ENCODE measurements around the gene NOL6.

NOL6 gene

GRCh38 chr9:33419708-33420303 lies 53.9 kb downstream of the NOL6 start:
- Histone ChIP-seq H3K9ac (ENCODE audit: low read length) (no peak overlapping the region), H3K36me3 (ENCODE audit: low read length) (no peaks in the 10 kb centered on the region), H3K4me3 (ENCODE audit: insufficient read depth, low read length, poor library complexity, severe bottlenecking) (no peak overlapping the region), H3K9me2 (replicated peaks; ENCODE audit: insufficient read depth, low read length) (no peaks in the 10 kb centered on the region), H4K20me1 (ENCODE audit: low read depth, low read length) (no peaks in the 10 kb centered on the region), H2AFZ (ENCODE audit: low read depth, low read length, severe bottlenecking) (no peak overlapping the region), H3K79me2 (ENCODE audit: insufficient read depth, low read length) (no peaks in the 10 kb centered on the region), H3K4me2 (ENCODE audit: low read depth, low read length, poor library complexity, severe bottlenecking) (no peak overlapping the region), H3K27ac (ENCODE audit: low read depth, low read length) (no peak overlapping the region), H3K27me3 (ENCODE audit: low read length) (no peaks in the 10 kb centered on the region), H3K9me3 (ENCODE audit: insufficient read depth, low read length) (no peaks in the 10 kb centered on the region), H3F3A (ENCODE audit: insufficient read depth) (no peaks in the 10 kb centered on the region)
- no peak for TF ChIP-seq CTCF (IDR thresholded peaks at IDR 0.05; ENCODE audit: insufficient read depth, low read length, poor library complexity, severe bottlenecking)
- no peak for TF ChIP-seq EZH2phosphoT487 (conservative IDR thresholded peaks at IDR 0.05; ENCODE audit: low read length)

GRCh38 chr9:33418090-33418489 lies 55.6 kb downstream of the NOL6 start:
- no peaks in the 10 kb centered on the region for H3K79me2 ChIP-seq (ENCODE audit: insufficient read depth, low read length)
- no peak overlapping the region for H3K4me2 ChIP-seq (ENCODE audit: low read depth, low read length, poor library complexity, severe bottlenecking)
- H3K27ac ChIP-seq (ENCODE audit: low read depth, low read length) = no peak overlapping the region
- H3K9me3 ChIP-seq (ENCODE audit: insufficient read depth, low read length) = no peaks in the 10 kb centered on the region
- no peaks in the 10 kb centered on the region for H3F3A ChIP-seq (ENCODE audit: insufficient read depth)
- H3K27me3 ChIP-seq (ENCODE audit: low read length) = no peaks in the 10 kb centered on the region
- H3K9me2 ChIP-seq (replicated peaks; ENCODE audit: insufficient read depth, low read length) = no peaks in the 10 kb centered on the region
- no peak for TF ChIP-seq EZH2phosphoT487 (conservative IDR thresholded peaks at IDR 0.05; ENCODE audit: low read length)
- H3K9ac ChIP-seq (ENCODE audit: low read length) = no peak overlapping the region
- H3K4me3 ChIP-seq (ENCODE audit: insufficient read depth, low read length, poor library complexity, severe bottlenecking) = no peak overlapping the region
- H2AFZ ChIP-seq (ENCODE audit: low read depth, low read length, severe bottlenecking) = no peak overlapping the region
- no peaks in the 10 kb centered on the region for H4K20me1 ChIP-seq (ENCODE audit: low read depth, low read length)
- no peaks in the 10 kb centered on the region for H3K36me3 ChIP-seq (ENCODE audit: low read length)

GRCh38 chr9:33416996-33417395 lies 56.7 kb downstream of the NOL6 start:
- no peaks in the 10 kb centered on the region for H3K9me2 ChIP-seq (replicated peaks; ENCODE audit: insufficient read depth, low read length)
- no peak overlapping the region for H2AFZ ChIP-seq (ENCODE audit: low read depth, low read length, severe bottlenecking)

More at GRCh38 chr9:33416996-33417395, 56.7 kb downstream of the NOL6 start:
- TF ChIP-seq EZH2phosphoT487 (conservative IDR thresholded peaks at IDR 0.05; ENCODE audit: low read length) (no peak), CTCF (IDR thresholded peaks at IDR 0.05; ENCODE audit: insufficient read depth, low read length, poor library complexity, severe bottlenecking) (no peak)
- Histone ChIP-seq H3K9ac (ENCODE audit: low read length) (no peak overlapping the region), H3K4me2 (ENCODE audit: low read depth, low read length, poor library complexity, severe bottlenecking) (no peak overlapping the region), H3K4me3 (ENCODE audit: insufficient read depth, low read length, poor library complexity, severe bottlenecking) (no peak overlapping the region), H4K20me1 (ENCODE audit: low read depth, low read length) (no peaks in the 10 kb centered on the region), H3K27me3 (ENCODE audit: low read length) (no peaks in the 10 kb centered on the region), H3K79me2 (ENCODE audit: insufficient read depth, low read length) (no peaks in the 10 kb centered on the region), H3K9me3 (ENCODE audit: insufficient read depth, low read length) (no peaks in the 10 kb centered on the region), H3K36me3 (ENCODE audit: low read length) (no peaks in the 10 kb centered on the region), H3K27ac (ENCODE audit: low read depth, low read length) (no peak overlapping the region), H3F3A (ENCODE audit: insufficient read depth) (no peaks in the 10 kb centered on the region)

Data from SU-DHL-6 (cell line).